HEK293 (cell line): ENCODE measurements around the gene COA1.
A peak's percentile ranks its signal among the peaks of the same experiment; 100 is the strongest.

Experiments used
- GLIS1 ChIP-seq: fragments of 450-650 bp; formaldehyde crosslinking; IDR thresholded peaks from 2 replicates; pipeline ENCODE4 v1.5.1; 2016; ENCODE audit warnings: missing biosample characterization, missing genetic modification characterization
- KLF8 ChIP-seq: fragments of 450-650 bp; formaldehyde crosslinking; IDR thresholded peaks from 2 replicates; pipeline ENCODE4 v1.5.1; 2016; ENCODE audit warnings: missing biosample characterization, missing genetic modification characterization
- MZF1 ChIP-seq: fragments of 450-650 bp; formaldehyde crosslinking; IDR thresholded peaks from 2 replicates; pipeline ENCODE4 v1.5.1; 2017; ENCODE audit warnings: missing biosample characterization, missing genetic modification characterization, borderline replicate concordance
- PBX3 ChIP-seq: sonication (generic); formaldehyde crosslinking; IDR thresholded peaks from 2 replicates; pipeline ENCODE4 v1.8.1; 2022; ENCODE audit warnings: mild to moderate bottlenecking, moderate library complexity, missing genetic modification reagents
- PRDM6 ChIP-seq: fragments of 450-650 bp; formaldehyde crosslinking; IDR thresholded peaks from 2 replicates; pipeline ENCODE4 v1.5.1; 2017; ENCODE audit warnings: missing biosample characterization, missing genetic modification characterization
- REPIN1 ChIP-seq: fragments of 450-650 bp; formaldehyde crosslinking; IDR thresholded peaks from 2 replicates; pipeline ENCODE4 v1.5.1; 2017; ENCODE audit warnings: missing biosample characterization, missing genetic modification characterization, low read depth
- SCRT1 ChIP-seq: fragments of 450-650 bp; formaldehyde crosslinking; IDR thresholded peaks from 2 replicates; pipeline ENCODE4 v1.5.1; 2016; ENCODE audit warnings: missing biosample characterization, missing genetic modification characterization, borderline replicate concordance
- SCRT2 ChIP-seq: fragments of 450-650 bp; formaldehyde crosslinking; IDR thresholded peaks from 2 replicates; pipeline ENCODE4 v1.5.1; 2016; ENCODE audit warnings: missing biosample characterization, missing genetic modification characterization
- SP2 ChIP-seq: fragments of 450-650 bp; formaldehyde crosslinking; IDR thresholded peaks from 2 replicates; pipeline ENCODE4 v1.5.1; 2016; ENCODE audit warnings: missing biosample characterization, missing genetic modification characterization
- SP7 ChIP-seq: fragments of 450-650 bp; formaldehyde crosslinking; IDR thresholded peaks from 2 replicates; pipeline ENCODE4 v1.5.1; 2016; ENCODE audit warnings: missing biosample characterization, missing genetic modification characterization
- WT1 ChIP-seq: fragments of 450-650 bp; formaldehyde crosslinking; IDR thresholded peaks from 2 replicates; pipeline ENCODE4 v1.5.1; 2016; ENCODE audit warnings: missing biosample characterization, missing genetic modification characterization
- ZBTB17 ChIP-seq: fragments of 450-650 bp; formaldehyde crosslinking; IDR thresholded peaks from 2 replicates; pipeline ENCODE4 v1.5.1; 2016; ENCODE audit warnings: missing biosample characterization, missing genetic modification characterization
- ZEB2 ChIP-seq: fragments of 450-650 bp; formaldehyde crosslinking; IDR thresholded peaks from 2 replicates; pipeline ENCODE4 v1.5.1; 2016; ENCODE audit warnings: missing biosample characterization, missing genetic modification characterization
- ZNF175 ChIP-seq: fragments of 450-650 bp; formaldehyde crosslinking; IDR thresholded peaks from 2 replicates; pipeline ENCODE4 v1.5.1; 2016; ENCODE audit warnings: missing biosample characterization, missing genetic modification characterization
- ZNF184 ChIP-seq: fragments of 450-650 bp; IDR thresholded peaks from 2 replicates; pipeline ENCODE4 v1.5.1; 2018; ENCODE audit warnings: missing biosample characterization, mild to moderate bottlenecking, missing genetic modification characterization
- ZNF211 ChIP-seq: fragments of 450-650 bp; formaldehyde crosslinking; IDR thresholded peaks from 2 replicates; pipeline ENCODE4 v1.5.1; 2016; ENCODE audit warnings: low read depth, missing biosample characterization, missing genetic modification characterization
- ZNF214 ChIP-seq: fragments of 450-650 bp; formaldehyde crosslinking; IDR thresholded peaks from 2 replicates; pipeline ENCODE4 v1.5.1; 2017; ENCODE audit warnings: missing biosample characterization, mild to moderate bottlenecking, missing genetic modification characterization, borderline replicate concordance
- ZNF23 ChIP-seq: fragments of 450-650 bp; formaldehyde crosslinking; IDR thresholded peaks from 2 replicates; pipeline ENCODE4 v1.5.1; 2016; ENCODE audit warnings: missing biosample characterization, missing genetic modification characterization, borderline replicate concordance
- ZNF26 ChIP-seq: fragments of 450-650 bp; formaldehyde crosslinking; IDR thresholded peaks from 2 replicates; pipeline ENCODE4 v1.5.1; 2016; ENCODE audit warnings: missing biosample characterization, missing genetic modification characterization
- ZNF324 ChIP-seq: fragments of 450-650 bp; formaldehyde crosslinking; IDR thresholded peaks from 2 replicates; pipeline ENCODE4 v1.5.1; 2016; ENCODE audit warnings: missing biosample characterization, missing genetic modification characterization
- ZNF366 ChIP-seq: fragments of 450-650 bp; formaldehyde crosslinking; conservative IDR thresholded peaks from 2 replicates; pipeline ENCODE4 v1.5.1; 2016; ENCODE audit warnings: missing biosample characterization, missing genetic modification characterization
- ZNF391 ChIP-seq: fragments of 450-650 bp; formaldehyde crosslinking; IDR thresholded peaks from 2 replicates; pipeline ENCODE4 v1.5.1; 2016; ENCODE audit warnings: low read depth, missing biosample characterization, missing genetic modification characterization, borderline replicate concordance
- ZNF423 ChIP-seq: fragments of 450-650 bp; formaldehyde crosslinking; IDR thresholded peaks from 2 replicates; pipeline ENCODE4 v1.5.1; 2016; ENCODE audit warnings: missing biosample characterization, missing genetic modification characterization
- ZNF48 ChIP-seq: fragments of 450-650 bp; formaldehyde crosslinking; IDR thresholded peaks from 2 replicates; pipeline ENCODE4 v1.5.1; 2016; ENCODE audit warnings: missing biosample characterization, missing genetic modification characterization
- ZNF580 ChIP-seq: fragments of 450-650 bp; formaldehyde crosslinking; IDR thresholded peaks from 2 replicates; pipeline ENCODE4 v1.5.1; 2016; ENCODE audit warnings: missing biosample characterization, missing genetic modification characterization
- ZNF600 ChIP-seq: fragments of 450-650 bp; formaldehyde crosslinking; IDR thresholded peaks from 2 replicates; pipeline ENCODE4 v1.5.1; 2016; ENCODE audit warnings: missing biosample characterization, missing genetic modification characterization
- ZNF621 ChIP-seq: fragments of 450-650 bp; formaldehyde crosslinking; IDR thresholded peaks from 2 replicates; pipeline ENCODE4 v1.5.1; 2017; ENCODE audit warnings: missing biosample characterization, missing genetic modification characterization
- ZNF629 ChIP-seq: fragments of 450-650 bp; formaldehyde crosslinking; IDR thresholded peaks from 2 replicates; pipeline ENCODE4 v1.5.1; 2017; ENCODE audit warnings: missing biosample characterization, missing genetic modification characterization
- ZNF664 ChIP-seq: fragments of 450-650 bp; formaldehyde crosslinking; IDR thresholded peaks from 2 replicates; pipeline ENCODE4 v1.5.1; 2016; ENCODE audit warnings: missing biosample characterization, missing genetic modification characterization
- ZNF704 ChIP-seq: fragments of 450-650 bp; formaldehyde crosslinking; IDR thresholded peaks from 2 replicates; pipeline ENCODE4 v1.5.1; 2016; ENCODE audit warnings: missing biosample characterization, missing genetic modification characterization
- ZNF707 ChIP-seq: fragments of 450-650 bp; formaldehyde crosslinking; IDR thresholded peaks from 2 replicates; pipeline ENCODE4 v1.5.1; 2016; ENCODE audit warnings: missing biosample characterization, missing genetic modification characterization
- ZNF843 ChIP-seq: fragments of 450-650 bp; formaldehyde crosslinking; IDR thresholded peaks from 2 replicates; pipeline ENCODE4 v1.5.1; 2016; ENCODE audit warnings: missing biosample characterization, missing genetic modification characterization

The COA1 gene

GRCh38 chr7:43647673-43648472 lies 81.5 kb downstream of the COA1 start (continued):
- TF ChIP-seq ZNF707 (tag by site-specific recombination) (no peak), WT1 (tag by site-specific recombination) (no peak), ZEB2 (tag by site-specific recombination) (peak; percentile 94), ZNF704 (tag by site-specific recombination) (no peak), ZNF23 (tag by site-specific recombination) (no peak), ZNF324 (peak; percentile 44; the same call in 1 of the 2 replicates), ZNF423 (tag by site-specific recombination) (no peak), SCRT2 (peak; percentile 95), ZBTB17 (tag by site-specific recombination) (peak; percentile 64; the same call in 1 of the 2 replicates), ZNF664 (no peak), ZNF211 (no peak), ZNF391 (tag by site-specific recombination) (peak; percentile 35; the same call in 1 of the 2 replicates), ZNF366 (tag by site-specific recombination) (peak; percentile 53; the same call in 1 of the 2 replicates), SP7 (tag by site-specific recombination) (peak; percentile 91), KLF8 (tag by site-specific recombination) (peak; percentile 66; the same call in 1 of the 2 replicates), ZNF600 (tag by site-specific recombination) (peak; percentile 87), ZNF621 (tag by site-specific recombination) (no peak), ZNF629 (peak; percentile 88), ZNF184 (peak; percentile 87), REPIN1 (tag by site-specific recombination) (no peak), ZNF214 (tag by site-specific recombination) (no peak), SCRT1 (tag by site-specific recombination) (peak; percentile 12; the same call in 1 of the 2 replicates), SP2 (no peak), PBX3 (CRISPR knock-in tag) (no peak), ZNF48 (tag by site-specific recombination) (no peak), ZNF26 (no peak), MZF1 (no peak), ZNF580 (tag by site-specific recombination) (no peak), ZNF175 (no peak), GLIS1 (tag by site-specific recombination) (no peak), ZNF843 (tag by site-specific recombination) (peak; percentile 44; the same call in 1 of the 2 replicates), PRDM6 (tag by site-specific recombination) (peak; percentile 78)
